ENCODE measurements around the gene RAB3IP.

DNA sequence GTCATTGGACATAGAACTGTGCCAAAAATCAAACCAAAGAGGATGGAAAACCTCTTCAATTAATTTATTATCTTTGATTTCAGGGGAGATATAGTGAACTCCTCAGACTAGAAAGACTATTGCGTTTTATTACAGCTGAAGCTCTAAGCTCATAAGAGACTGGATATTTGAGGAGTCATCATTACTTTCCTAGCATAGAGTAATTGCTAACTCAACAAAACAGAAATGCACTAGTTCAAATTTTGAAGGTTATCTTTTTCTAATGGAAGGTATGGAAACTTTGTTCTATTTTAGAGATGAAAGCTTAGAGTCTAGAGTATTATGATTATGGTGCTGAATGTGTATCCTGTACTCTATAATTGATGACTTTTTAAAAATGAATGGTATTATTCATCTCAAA lies 34.3 kb upstream of the RAB3IP start:
- TF ChIP-seq, protein P1, sequence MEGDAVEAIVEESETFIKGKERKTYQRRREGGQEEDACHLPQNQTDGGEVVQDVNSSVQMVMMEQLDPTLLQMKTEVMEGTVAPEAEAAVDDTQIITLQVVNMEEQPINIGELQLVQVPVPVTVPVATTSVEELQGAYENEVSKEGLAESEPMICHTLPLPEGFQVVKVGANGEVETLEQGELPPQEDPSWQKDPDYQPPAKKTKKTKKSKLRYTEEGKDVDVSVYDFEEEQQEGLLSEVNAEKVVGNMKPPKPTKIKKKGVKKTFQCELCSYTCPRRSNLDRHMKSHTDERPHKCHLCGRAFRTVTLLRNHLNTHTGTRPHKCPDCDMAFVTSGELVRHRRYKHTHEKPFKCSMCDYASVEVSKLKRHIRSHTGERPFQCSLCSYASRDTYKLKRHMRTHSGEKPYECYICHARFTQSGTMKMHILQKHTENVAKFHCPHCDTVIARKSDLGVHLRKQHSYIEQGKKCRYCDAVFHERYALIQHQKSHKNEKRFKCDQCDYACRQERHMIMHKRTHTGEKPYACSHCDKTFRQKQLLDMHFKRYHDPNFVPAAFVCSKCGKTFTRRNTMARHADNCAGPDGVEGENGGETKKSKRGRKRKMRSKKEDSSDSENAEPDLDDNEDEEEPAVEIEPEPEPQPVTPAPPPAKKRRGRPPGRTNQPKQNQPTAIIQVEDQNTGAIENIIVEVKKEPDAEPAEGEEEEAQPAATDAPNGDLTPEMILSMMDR (IDR thresholded peaks at IDR 0.05 in 8 of 11, conservative IDR thresholded peaks at IDR 0.05 in 3 of 11): no peak
- TF ChIP-seq POLR2A (IDR thresholded peaks at IDR 0.05): no peak
- TF ChIP-seq POLR2AphosphoS5 (IDR thresholded peaks at IDR 0.05): no peak

All from spleen (tissue), 7 donors.